Thyroid gland (tissue), 4 donors: ENCODE results near the gene PTGES.

ENCODE experiments used
- CTCF ChIP-seq, 6 experiments: fragments of 200-600 bp in 3 of 6; fragments of 450-650 bp in 3 of 6; sonication (generic) in 3 of 6; IDR thresholded peaks; one replicate each; pipeline ENCODE4 v1.5.1; 2016 to 2019; ENCODE audit warnings: antibody characterized with exemption in 6 of 6, mild to moderate bottlenecking in 2 of 6, inconsistent platforms in 1 of 6, moderate library complexity in 1 of 6
- POLR2A ChIP-seq, 2 donors: fragments of 450-650 bp; IDR thresholded peaks; one replicate each; pipeline ENCODE4 v1.6.1; 2017; ENCODE audit warnings: antibody characterized with exemption in 2 of 2, mild to moderate bottlenecking in 2 of 2, moderate library complexity in 1 of 2

- no peak for TF ChIP-seq POLR2A (IDR thresholded peaks at IDR 0.05)
- no peak for TF ChIP-seq CTCF (IDR thresholded peaks at IDR 0.05)
Observed at GRCh38 chr9:129762985-129763926, 10.4 kb upstream of the PTGES start.
